ENCODE results near the gene SGCA. TPM values are rescaled to one million over a fixed set of nuclear protein-coding genes. Genes with fewer than 3 reads are reported as not detected.

SGCA gene
- total RNA-seq, 1 experiment from 2014 or later = not detected

DNA sequence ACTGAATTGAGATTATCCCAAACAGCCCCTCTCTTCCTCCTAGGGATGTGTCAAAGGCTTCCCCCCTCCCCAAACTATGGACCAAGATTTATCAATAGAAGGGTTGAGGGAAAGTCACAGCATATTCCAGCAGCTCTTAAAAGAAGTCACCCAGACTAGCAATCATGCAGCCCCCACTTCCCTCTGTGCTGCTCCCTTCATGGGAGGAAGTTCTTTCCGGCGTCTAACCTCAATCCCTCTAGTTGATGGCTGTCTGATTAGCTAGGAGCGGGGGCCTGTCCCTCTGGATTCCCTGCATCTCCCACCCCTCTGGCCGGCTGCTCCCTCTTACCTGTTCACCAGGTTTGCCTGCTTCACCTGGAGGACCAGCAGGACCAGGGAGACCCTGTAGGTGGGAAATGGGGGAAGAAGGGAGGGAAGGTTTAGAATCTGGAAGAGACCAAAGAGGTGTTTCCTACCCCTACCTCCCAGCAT lies 26.4 kb downstream of the SGCA start:
- CTCF ChIA-PET = no interaction called here
- H3K27ac ChIP-seq (ENCODE audit: low read length) = no peak overlapping the region
- no peak for DNase-seq
- H4K20me1 ChIP-seq (ENCODE audit: low read length) = no peaks in the 10 kb centered on the region
- no peak overlapping the region for H2AFZ ChIP-seq (ENCODE audit: low read length)
- H3K27me3 ChIP-seq (ENCODE audit: low read length) = no peaks in the 10 kb centered on the region
- TF ChIP-seq EZH2phosphoT487 (IDR thresholded peaks at IDR 0.05; ENCODE audit: borderline replicate concordance, low read length) (no peak), EZH2 (IDR thresholded peaks at IDR 0.05; ENCODE audit: low read length, unreplicated experiment) (no peak)
- TF ChIP-seq, protein P1, sequence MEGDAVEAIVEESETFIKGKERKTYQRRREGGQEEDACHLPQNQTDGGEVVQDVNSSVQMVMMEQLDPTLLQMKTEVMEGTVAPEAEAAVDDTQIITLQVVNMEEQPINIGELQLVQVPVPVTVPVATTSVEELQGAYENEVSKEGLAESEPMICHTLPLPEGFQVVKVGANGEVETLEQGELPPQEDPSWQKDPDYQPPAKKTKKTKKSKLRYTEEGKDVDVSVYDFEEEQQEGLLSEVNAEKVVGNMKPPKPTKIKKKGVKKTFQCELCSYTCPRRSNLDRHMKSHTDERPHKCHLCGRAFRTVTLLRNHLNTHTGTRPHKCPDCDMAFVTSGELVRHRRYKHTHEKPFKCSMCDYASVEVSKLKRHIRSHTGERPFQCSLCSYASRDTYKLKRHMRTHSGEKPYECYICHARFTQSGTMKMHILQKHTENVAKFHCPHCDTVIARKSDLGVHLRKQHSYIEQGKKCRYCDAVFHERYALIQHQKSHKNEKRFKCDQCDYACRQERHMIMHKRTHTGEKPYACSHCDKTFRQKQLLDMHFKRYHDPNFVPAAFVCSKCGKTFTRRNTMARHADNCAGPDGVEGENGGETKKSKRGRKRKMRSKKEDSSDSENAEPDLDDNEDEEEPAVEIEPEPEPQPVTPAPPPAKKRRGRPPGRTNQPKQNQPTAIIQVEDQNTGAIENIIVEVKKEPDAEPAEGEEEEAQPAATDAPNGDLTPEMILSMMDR (conservative IDR thresholded peaks at IDR 0.05; ENCODE audit: low read depth, low read length) = no peak
- POLR2A ChIA-PET (ENCODE audit: unreplicated experiment) = no interaction called here
- intact Hi-C loops (cut with micrococcal nuclease) = no loop called here
- no peak overlapping the region for H3K4me3 ChIP-seq (ENCODE audit: low read length)
- H3K9ac ChIP-seq (ENCODE audit: low read length) = no peak overlapping the region
- peaks cover 12% of the 10 kb centered on the region; the same call in 1 of the 2 replicates for H3K36me3 ChIP-seq (ENCODE audit: low read depth, low read length)
- BruUV-seq (replicated peaks) = no TSS peak
- no peaks in the 10 kb centered on the region for H3K9me2 ChIP-seq (replicated peaks; ENCODE audit: low read length)
- ATAC-seq = no peak
- no peaks in the 10 kb centered on the region for H3K9me3 ChIP-seq (ENCODE audit: low read length)
- no peaks in the 10 kb centered on the region for H3K79me2 ChIP-seq (ENCODE audit: low read length)
- H3K4me2 ChIP-seq (ENCODE audit: low read length) = no peak overlapping the region
- no peaks in the 10 kb centered on the region for H3K4me1 ChIP-seq (ENCODE audit: insufficient read depth, low read length)
- H3F3A ChIP-seq (ENCODE audit: low read length, unreplicated experiment) = no peaks in the 10 kb centered on the region

DNA sequence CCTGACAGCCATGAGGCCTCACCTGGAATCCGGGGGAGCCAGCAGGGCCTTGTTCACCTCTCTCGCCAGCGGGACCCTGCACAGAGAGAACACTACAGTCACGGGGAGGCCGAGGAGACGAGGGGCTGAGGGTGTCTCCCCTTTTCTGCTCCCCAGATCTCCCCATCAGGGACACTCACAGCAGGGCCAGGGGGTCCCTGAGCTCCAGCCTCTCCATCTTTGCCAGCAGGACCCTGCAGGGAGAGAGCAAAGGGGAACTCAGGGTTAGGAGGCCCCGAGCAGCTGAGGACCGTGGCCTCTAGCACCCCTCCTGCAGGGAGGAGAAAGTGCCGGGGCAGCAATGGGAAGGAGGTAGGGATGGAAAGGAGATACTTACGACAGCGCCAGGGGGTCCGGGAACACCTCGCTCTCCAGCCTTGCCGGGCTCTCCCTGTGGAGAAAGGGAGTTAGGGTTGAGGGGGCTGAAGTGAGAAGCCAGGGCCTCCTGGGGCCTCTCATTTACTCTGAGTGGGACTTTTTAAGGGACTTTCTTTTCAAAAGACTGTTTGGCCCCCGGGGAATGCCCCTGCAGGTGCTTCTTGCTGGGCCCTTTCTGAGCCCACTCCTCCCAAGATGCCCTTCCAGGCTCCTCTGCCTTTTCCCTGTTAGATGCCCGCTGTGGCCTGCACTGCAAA lies 26.9 kb downstream of the SGCA start:
- Histone ChIP-seq H3K9me3 (ENCODE audit: low read length) (no peaks in the 10 kb centered on the region), H3K9me2 (replicated peaks; ENCODE audit: low read length) (no peaks in the 10 kb centered on the region), H2AFZ (ENCODE audit: low read length) (no peak overlapping the region), H3K4me3 (ENCODE audit: low read length) (no peak overlapping the region), H4K20me1 (ENCODE audit: low read length) (no peaks in the 10 kb centered on the region), H3F3A (ENCODE audit: low read length, unreplicated experiment) (no peaks in the 10 kb centered on the region), H3K4me1 (ENCODE audit: insufficient read depth, low read length) (no peaks in the 10 kb centered on the region), H3K27me3 (ENCODE audit: low read length) (no peaks in the 10 kb centered on the region), H3K36me3 (ENCODE audit: low read depth, low read length) (peaks cover 12% of the 10 kb centered on the region; the same call in 1 of the 2 replicates), H3K79me2 (ENCODE audit: low read length) (no peaks in the 10 kb centered on the region), H3K4me2 (ENCODE audit: low read length) (no peak overlapping the region), H3K27ac (ENCODE audit: low read length) (no peak overlapping the region), H3K9ac (ENCODE audit: low read length) (no peak overlapping the region)
- no TSS peak for BruUV-seq (replicated peaks)
- ChIA-PET CTCF (no interaction called here), POLR2A (ENCODE audit: unreplicated experiment) (no interaction called here)
- ATAC-seq (no peak), DNase-seq (no peak)
- TF ChIP-seq, protein P1 (conservative IDR thresholded peaks at IDR 0.05; ENCODE audit: low read depth, low read length) = no peak
- no peak for TF ChIP-seq EZH2phosphoT487 (IDR thresholded peaks at IDR 0.05; ENCODE audit: borderline replicate concordance, low read length)
- no peak for TF ChIP-seq EZH2 (IDR thresholded peaks at IDR 0.05; ENCODE audit: low read length, unreplicated experiment)
- intact Hi-C loops (cut with micrococcal nuclease) = no loop called here
